Measurements from ENCODE around the gene RASGEF1C.
"Not testable (repeated sequence)": the region's sequence is repeated elsewhere in the genome, so short reads cannot be mapped to it uniquely, and the experiment has no call there.

Gene RASGEF1C

DNA sequence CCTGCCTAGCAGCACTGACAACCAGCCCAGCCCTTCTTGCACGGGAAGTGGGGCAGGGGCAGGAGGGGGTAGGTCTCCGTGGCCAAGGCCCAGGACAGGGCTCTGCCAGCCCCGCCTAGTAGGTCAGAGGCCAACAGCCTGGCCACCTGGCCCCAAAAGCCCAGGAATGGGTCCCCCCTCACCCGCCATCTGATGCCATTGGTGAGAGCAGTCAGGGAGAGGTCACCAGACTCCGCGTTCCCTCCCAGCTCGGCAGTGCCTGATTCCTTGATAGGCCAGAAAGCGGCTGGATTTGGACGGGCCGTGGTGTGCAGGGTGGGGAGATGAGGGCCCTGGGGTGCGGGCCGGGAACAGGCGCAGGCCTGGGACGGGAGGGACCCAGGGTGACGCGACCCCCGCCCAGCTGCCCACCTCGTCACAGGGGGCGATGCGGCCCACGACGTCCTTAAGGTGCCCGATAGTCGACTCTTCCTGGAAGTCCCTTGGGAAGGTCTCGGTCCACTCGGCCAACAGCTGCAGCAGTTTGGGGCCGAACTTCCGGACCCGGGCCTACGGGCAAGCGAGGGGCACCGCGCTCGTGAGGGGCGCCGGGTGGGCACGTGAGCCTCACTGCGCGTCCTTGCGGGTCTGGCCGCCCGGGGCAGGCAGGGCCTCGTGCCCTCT is 72.9 kb downstream of the RASGEF1C start:
- DNase-seq (ENCODE audit: low spot score) = no peak

DNA sequence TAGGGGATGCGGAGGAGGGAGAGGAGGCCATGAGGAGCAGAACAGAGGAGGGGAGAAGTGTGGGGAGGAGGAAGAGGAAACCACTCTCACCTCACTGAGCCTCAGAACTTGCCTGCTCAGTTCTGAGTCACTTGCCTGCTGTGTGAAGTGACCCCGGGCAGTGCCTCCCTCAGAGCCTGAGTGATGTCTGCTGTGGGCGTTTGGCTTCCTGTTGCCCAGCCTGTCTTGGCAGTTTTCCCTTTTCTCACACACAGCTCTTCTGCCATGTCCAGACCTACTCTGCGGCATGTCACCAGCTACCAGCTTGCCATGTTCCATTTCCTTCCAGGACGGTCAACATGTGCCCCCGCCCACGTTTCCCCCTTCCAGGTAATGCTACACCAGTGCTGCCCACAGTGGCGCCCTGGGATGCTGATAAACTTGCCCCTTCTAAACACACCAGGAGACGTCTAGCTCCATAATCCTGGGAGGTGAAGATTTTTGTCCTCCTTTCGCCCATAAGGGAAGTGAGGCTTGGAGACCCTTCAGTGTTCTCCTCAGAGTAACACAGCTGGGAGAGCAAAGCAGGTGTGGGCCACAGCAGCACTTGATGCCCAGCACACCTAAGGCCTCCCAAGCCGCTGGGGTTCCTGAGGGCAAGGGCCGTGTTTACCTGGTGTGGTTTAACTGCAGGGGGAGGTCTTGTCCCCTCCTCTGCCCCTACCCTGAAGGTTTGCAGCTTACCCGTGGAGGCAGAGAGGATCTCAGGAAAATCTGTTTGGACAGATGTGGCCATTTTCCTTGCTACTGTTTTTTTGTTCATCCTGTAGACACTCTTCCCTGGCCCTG is 73.7 kb downstream of the RASGEF1C start:
- peak; percentile 54 for DNase-seq (ENCODE audit: low spot score)

DNA sequence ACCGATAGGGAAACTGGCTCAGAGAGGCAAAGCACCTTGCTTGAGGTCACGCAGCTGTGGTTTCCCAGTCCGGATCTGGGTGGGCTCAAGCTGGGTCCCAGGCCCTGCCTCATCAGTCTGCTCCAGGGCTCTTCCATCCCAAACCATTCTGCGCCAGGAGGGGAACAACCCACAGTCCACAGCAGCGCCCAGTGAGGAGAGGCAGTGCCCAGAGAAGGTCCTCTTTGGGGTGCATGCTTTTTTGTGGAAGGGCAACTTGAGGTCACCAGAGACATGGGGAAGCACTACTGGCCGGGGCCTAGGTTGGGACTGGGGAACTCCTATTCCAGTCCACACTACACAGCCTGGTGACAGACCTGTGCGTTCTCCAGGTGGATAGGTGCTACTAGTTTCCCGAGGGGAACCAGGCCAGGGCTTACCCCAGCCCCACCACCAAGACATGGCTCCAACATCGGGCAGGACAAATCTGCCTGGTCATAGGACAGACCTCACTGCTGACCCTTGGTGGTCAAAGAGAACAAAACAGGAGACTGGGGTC is 75.0 kb downstream of the RASGEF1C start:
- DNase-seq (ENCODE audit: low spot score) = no peak

DNA sequence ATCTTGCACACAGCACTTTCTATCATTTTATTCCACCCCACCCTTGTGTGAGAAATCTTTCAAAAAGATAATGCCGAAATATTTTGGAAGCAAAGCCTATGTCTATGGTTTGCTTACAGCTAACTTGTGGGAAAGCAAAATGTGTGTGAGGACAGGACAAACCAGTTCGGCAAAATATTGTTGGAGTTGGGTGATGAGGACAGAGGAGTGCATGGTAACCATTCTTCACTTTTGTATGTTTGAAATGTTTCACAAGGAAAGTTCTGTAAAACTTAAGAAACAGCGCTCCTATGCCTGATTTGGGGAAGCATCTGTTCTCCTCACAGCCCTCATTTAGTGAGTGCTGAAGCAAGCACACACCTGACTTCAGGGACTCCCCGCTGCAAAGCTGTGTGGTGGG is 75.5 kb downstream of the RASGEF1C start:
- DNase-seq (ENCODE audit: low spot score) = no peak

DNA sequence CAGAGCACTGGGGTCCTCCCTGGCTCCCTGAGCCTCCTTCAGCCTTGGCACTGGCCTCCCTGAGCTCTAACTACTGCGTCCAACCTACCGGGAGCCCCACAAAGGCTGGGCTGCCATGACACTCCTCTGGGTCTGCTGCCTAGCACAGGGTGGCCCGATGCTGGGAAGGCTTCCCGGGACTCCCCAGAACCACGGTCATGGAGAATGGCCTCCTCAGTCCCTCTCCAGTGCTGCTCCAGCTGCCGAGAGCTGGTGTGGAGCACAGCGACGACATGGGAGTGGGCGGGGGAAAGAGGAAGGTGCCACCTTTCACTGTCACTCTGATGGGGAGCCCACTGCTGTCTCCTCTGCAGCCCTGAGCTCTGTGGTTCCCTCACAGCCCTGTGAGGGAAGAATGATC is 76.0 kb downstream of the RASGEF1C start:
- DNase-seq (ENCODE audit: low spot score) = no peak

DNA sequence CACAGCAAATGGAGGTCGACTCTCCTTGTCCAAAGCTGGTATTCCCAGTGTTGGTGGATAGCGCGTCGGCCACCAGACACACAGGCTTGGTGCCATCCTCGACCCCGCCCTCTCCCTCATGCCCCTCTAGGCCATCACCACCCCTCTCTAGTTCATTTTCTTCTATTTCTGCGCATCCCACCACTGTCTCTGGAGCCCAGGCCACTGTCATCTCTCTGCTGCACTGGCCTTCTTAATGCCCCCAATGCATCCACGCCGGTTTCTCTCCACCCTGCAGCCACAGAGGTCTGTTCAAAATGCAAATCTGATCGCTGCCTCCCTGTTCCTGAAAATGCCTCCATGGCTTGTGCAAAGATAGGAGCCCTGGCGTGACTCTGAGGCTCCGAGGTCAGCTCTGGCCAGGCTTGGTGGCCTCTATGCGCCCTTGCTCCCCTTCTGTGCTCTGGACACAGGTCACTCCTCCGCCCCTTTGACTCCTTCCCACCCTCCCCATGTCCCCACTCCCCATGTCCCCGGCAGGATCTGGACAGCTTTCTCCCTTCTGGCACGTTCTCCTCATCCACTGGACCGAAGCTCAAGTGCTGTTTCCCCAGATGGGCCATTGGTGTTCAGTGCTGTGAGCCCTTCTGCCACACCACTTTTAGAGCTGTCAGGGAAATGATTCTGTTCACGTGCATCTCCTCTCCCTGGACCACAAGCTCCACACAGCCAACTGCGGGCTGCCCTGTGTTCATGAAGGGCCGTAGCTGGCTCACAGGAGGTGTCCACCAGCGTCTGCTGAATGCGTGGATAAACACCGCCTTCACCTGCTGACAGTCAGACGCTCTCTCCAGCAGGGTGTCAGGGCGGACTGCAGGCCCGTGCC is 77.9 kb downstream of the RASGEF1C start:
- no peak for DNase-seq (ENCODE audit: low spot score)

DNA sequence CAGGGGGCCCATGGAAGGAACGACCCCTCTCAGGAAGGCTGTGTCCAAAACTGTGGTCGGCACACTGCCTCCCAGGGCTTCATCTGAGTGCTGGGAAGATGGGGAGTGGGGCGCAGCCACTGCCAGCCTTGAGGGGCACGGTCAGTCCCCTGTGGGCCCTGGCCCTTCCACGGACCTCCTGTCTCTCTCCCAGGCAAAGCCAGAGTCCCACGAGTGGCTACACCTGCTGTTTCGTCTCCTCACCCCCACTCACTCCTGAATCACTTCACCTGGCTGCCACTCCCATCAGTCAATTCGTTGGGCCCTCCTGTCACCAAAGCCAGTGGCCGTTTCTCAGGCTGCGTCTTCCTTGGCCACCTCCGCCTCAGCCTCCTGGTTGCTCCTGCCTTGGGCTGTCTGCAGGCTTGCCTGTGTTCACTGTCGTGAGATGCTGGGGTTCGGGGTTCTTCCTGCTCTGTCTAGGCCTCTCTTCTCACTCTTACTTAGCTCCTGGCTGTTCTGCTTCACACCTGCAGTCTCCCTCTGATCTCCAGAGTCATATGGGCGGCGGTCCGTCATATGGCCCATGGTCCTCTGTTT is 78.6 kb downstream of the RASGEF1C start:
- DNase-seq (ENCODE audit: low spot score) = no peak

DNA sequence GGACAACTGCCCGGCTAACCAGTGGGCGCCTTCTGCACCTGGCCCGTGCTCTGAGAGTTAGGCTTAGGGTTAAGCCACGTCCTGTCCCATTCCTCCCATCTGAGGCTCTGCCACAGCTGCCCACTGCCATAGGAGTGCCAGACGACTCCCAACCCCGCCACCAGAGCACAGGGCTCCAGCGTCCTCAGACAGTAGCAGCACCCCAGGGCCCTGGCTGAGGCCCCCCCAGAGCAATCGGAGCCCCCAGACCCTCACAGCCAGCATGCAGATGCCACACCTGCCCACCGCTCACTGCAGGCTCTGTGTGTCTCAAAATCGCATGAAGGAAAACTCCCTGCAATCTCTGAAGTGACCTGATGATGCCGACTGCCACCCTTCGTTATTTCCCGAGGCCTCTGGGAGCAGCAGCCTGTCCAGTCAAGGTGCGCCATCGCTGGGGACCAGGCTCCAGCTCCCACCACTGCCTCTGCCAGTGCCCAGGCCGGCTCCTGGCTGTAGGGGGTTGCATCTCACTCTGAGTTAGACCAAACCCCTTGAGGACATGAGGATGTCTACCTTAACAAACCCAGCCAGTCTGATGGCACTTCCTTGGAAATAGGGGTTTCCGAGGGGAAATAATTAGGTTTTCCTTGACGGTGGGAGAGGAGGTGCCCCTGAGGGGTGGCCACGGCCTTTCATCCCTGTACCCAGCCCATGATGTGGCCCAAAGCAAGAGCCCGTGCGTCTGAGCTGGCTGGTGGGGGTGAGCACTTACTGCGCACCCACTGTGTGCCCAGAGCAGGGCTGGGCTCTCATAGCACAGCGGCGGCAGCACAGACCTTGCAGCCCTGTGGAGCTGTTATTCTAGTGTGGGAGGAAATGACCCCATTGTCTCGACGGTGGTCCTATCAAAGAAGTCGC is 79.5 kb downstream of the RASGEF1C start:
- DNase-seq (ENCODE audit: low spot score) = no peak

DNA sequence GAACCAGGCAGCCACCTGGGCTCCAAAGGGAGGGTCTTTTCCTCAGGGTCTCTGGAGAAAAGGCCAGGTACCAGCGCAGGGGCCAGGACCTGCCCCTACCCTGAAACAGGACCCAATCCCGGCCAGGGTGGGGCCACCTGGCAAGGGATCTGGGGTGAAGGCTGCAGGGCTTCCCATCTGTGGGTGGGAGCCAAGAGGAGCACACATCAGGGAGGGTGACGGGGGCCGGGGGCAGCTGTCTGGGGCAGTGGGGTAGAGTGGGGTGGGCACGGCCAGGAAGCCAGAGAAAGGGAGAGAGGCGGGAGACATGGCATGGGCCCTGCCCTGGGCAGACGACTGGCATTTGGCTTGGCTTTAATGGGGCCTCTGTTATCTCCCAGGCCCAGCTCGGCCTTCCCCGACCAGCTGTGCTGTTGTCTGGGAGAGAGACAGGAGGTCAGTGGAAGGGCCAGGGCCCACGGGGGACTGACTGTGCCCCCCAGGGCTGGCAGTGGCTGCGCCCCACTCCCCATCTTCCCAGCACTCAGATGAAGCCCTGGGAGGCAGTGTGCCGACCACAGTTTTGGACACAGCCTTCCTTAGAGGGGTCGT is 80.2 kb downstream of the RASGEF1C start:
- DNase-seq (ENCODE audit: low spot score) = peak; percentile 84

DNA sequence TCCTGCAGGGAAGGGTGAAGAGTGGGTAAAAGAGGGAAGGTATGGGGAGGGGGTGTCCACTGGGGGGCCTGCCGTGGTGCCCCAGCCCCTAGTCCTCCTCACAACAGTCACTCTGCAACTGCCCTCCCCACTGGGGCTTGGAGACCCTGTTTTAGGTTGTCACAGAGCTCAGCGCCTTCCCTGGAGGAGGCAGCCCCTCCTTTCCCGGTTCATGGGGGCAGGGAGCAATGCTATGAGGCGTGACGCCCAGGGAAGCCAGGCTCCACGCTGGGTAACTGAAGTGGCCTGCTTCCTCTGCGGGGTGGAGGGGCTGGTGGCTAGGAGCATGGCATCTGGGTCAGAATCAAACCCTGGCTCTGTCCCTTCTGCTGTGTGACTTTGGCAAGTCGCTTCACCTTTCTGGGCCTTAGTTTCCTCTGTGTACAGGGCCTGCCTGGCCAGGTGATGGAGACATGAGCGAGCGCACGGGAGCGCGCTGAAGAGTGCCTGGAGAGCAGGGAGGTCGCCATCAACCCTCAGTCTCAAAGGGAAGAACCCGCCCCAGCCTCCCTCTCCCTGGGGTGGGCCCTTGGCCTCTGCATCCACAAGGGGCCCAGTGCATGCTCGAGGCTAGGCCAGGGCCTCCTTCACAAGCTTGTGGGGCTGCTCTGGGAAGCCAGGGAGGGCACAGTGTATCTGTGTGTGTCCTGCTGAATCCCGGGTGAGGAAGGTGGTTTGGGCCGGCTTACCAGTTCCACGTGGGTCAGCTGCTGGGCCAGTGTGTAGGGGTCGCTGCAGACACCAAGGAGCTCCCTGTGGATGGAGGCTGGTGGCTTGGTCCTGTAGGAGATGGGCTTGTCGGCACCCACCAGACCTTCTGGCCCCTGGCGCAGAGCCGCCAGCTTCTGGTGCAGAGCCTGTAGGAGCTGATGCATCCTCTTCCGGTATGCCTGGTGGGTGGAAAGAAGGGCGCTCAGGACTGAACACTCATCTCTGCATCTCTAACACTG is 81.0 kb downstream of the RASGEF1C start:
- DNase-seq (ENCODE audit: low spot score) = no peak

DNA sequence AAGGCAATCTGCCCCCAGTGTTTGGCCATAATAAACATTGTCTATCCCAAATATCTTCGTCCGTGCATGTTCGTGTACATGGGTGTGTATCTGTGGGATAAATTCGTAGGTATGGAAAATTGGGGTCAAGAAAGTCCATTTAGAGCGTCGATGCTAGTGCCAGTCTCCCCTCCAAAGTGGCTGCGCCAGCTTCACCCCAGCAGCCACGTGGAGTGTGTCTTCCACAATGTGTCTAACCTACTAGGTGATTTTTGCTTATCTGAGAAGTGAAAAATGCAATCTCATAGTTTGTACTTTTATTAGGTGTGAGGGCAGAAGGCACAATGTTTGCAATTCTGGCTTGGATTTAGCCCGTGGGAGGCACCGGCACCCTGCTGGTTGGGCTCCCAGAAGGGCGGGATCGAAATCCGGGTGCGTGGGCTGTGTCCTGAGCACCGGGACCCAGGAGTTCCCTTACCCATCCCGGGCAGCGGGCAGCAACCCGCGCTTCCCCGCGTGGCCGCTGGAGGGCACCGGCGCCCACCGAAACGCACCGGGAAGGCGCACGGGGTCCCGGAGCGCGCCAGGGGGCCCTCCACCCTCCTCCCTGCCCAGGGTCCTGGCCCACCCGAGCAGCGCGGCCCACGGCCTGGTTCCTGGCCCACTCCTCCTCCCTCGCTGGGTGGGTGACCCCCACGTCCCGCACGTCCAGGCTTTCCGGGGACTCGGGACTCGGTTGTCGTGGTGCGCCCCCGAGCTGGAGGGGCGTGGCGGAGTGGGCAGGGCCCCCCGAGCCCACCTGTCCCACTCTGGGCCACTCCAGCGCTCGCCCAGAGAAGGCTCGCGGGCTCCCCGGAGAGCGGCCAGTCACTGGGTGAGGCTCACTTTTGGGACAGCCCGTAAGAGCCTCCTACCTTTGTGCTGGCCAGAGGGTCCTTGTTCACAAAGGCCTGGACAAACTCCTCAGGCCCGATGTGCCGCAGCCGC is 82.0 kb downstream of the RASGEF1C start:
- DNase-seq (ENCODE audit: low spot score) = no peak

DNA sequence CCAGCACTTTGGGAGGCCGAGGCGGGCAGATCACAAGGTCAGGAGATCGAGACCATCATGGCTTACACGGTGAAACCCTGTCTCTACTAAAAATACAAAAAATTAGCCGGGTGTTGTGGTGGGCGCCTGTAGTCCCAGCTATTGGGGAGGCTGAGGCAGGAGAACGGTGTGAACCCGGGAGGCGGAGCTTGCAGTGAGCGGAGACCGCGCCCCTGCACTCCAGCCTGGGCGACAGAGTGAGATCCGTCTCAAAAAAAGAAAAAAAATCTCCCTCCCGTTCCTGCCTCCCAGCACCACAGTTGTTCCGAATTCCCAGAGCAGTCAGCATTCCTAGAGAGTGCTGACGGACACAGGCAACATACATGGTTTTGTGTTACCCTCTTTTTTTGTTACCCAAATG is 82.9 kb downstream of the RASGEF1C start:
- DNase-seq (ENCODE audit: low spot score) = not testable (repeated sequence)

DNA sequence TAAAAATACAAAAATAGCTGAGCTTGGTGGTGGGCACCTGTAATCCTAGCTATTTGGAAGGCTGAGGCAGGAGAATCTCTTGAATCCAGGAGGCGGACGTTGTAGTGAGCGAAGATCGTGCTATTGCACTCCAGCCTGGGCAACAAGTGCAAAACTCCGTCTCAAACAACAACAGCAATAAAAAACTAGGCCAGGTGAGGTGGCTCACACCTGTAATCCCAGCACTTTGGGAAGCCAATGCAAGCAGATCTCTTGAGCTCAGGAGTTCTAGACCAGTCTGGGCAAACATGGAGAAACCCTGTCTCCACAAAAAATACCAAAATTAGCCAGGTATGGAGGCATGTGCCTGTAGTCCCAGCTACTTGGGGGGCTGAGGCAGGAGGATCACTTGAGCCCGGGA is 84.3 kb downstream of the RASGEF1C start:
- DNase-seq (ENCODE audit: low spot score) = not testable (repeated sequence)

DNA sequence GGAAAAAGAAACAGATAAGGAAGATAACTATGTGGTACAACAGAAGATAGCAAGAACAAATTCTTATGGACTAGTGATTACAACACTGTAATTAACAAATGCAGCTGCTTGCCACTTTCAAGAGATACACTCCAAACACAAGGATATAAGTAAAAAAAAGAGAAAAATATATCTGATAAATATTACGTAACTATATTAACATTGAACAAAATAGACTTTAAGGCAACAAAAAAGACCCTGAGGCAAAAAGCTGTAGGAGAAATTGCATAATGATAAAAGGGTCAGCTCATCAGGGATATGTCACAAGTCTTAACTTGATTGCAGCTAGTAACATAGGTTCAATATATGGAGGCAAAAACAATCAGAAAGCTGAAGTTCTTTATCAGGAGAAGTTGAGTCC is 86.1 kb downstream of the RASGEF1C start:
- DNase-seq (ENCODE audit: low spot score) = no peak

DNA sequence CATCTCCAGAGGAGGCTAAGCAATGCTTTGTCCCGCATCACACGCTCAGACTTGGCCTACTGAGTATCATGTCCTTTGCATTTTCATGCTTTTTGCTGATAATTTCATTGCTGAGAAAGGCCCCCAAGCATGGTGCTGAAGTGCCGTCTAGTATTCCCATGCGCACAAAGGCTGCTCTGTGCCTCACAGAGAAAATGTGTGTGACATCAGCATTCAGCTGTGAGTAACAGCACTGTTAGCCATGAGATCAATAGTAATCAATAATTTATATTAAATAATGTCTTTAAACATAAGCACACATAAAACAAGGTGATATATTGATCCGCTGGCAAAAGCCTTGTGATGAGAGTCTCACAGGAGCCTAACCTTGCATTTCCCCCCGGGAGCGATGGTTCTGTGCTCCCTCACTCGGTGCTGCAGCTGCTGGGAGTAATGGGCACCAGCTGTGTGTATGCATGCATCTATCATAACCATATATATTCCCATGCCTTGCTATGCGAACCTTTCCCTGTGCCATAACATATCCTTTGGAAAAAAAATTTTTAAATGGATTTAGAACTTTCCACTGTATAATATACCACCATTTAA is 87.1 kb downstream of the RASGEF1C start:
- no peak for DNase-seq (ENCODE audit: low spot score)

DNA sequence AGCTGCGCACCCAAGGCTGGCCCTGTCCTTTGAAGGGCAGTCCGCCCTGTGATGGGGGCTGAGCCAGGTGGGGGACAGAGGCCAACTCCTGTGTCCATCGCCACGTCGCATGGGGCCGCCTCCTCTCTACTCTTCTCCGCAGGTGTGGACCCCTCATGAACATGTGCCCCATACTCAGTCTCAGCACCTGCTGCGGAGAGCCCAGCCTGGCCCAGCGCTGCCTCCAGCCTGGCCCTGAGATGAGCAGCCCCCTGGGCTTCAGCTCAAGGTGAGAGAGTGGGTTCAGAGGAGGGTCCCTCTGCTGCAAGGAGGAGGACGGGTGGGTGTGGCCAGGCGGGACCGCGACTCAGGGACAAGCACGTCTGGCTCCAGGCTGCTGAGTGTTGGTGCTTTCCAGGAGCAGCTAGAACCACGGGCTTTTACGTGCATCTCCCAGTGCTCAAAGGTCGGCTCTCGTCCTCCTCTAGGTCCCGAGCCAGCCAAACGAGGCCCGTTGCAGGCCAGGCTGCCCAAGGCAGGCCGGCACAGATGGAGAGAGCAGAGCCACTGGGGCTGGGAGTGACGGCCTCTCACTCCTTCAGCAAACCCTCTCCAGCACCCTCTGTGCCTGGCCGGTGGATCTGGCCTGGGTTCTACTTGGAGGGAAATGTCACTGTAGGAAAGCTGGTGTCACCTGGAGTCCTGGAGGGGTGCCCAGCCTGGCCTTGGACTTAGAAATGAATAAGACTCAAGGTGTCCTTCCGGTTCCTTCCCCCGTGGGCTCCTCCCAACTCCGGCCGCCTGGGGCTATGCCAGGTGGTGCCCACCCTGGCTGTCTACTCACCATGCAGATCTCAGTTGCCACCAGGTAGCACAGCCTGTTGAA is 88.5 kb downstream of the RASGEF1C start:
- DNase-seq (ENCODE audit: low spot score) = no peak

DNA sequence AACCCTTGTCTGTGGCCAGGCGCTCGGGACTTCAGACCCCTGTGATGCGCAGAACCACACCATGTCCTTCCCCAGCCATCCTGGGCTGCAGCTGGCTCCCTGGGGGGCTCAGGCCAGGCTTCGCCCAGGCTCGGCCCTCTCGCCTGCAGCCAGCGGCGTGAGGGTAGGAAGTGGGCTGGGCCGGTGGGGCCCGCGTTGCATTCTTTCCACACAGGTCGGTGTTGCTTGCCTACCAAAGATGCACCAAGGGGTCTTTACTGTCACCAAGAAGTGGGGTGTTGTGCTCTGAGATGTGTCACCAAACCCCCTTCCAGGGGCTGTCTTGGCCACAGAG is 89.1 kb downstream of the RASGEF1C start:
- DNase-seq (ENCODE audit: low spot score) = no peak
